ENCODE measurements around the gene HIPK2. TPM values are rescaled to one million over a fixed set of nuclear protein-coding genes. Genes with fewer than 3 reads are reported as not detected.

HIPK2 gene
- polyA plus RNA-seq, 2 of the 4 experiments (the other 2 are of a cell fraction), result 11.3 to 12.1 TPM

DNA sequence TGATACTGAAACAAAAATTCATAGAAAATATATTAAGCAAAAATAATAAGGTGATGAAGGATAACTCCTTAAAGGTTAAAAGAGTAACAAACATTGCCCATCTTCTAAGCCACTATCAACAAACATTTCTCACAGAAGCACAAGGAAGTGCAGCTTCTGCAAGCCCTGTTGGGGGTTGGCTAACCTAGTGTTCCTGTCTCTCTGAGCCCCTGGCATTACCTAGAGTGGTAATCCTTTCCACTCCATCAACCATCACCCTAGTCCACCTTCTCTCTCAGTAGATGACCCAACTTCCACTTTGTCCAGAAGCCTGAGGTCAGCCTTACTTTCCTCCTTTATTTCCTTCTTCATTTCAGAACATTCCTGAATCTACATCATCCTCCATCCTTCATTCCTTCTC lies 59.7 kb downstream of the HIPK2 start (continued):
- TF ChIP-seq, protein P1, sequence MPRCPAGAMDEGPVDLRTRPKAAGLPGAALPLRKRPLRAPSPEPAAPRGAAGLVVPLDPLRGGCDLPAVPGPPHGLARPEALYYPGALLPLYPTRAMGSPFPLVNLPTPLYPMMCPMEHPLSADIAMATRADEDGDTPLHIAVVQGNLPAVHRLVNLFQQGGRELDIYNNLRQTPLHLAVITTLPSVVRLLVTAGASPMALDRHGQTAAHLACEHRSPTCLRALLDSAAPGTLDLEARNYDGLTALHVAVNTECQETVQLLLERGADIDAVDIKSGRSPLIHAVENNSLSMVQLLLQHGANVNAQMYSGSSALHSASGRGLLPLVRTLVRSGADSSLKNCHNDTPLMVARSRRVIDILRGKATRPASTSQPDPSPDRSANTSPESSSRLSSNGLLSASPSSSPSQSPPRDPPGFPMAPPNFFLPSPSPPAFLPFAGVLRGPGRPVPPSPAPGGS (IDR thresholded peaks at IDR 0.05), result no peak
- TF ChIP-seq BHLHE40 (IDR thresholded peaks at IDR 0.05; ENCODE audit: low read depth, low read length) (no peak), SMC3 (IDR thresholded peaks at IDR 0.05) (no peak), HOXB13 (CRISPR knock-in tag; IDR thresholded peaks at IDR 0.05; ENCODE audit: low read depth) (no peak), FOXS1 (CRISPR knock-in tag; IDR thresholded peaks at IDR 0.05) (no peak), EP300 (IDR thresholded peaks at IDR 0.05) (no peak), JUNB (IDR thresholded peaks at IDR 0.05) (no peak)
- TF ChIP-seq, protein P2, sequence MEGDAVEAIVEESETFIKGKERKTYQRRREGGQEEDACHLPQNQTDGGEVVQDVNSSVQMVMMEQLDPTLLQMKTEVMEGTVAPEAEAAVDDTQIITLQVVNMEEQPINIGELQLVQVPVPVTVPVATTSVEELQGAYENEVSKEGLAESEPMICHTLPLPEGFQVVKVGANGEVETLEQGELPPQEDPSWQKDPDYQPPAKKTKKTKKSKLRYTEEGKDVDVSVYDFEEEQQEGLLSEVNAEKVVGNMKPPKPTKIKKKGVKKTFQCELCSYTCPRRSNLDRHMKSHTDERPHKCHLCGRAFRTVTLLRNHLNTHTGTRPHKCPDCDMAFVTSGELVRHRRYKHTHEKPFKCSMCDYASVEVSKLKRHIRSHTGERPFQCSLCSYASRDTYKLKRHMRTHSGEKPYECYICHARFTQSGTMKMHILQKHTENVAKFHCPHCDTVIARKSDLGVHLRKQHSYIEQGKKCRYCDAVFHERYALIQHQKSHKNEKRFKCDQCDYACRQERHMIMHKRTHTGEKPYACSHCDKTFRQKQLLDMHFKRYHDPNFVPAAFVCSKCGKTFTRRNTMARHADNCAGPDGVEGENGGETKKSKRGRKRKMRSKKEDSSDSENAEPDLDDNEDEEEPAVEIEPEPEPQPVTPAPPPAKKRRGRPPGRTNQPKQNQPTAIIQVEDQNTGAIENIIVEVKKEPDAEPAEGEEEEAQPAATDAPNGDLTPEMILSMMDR (IDR thresholded peaks at IDR 0.05), result no peak

DNA sequence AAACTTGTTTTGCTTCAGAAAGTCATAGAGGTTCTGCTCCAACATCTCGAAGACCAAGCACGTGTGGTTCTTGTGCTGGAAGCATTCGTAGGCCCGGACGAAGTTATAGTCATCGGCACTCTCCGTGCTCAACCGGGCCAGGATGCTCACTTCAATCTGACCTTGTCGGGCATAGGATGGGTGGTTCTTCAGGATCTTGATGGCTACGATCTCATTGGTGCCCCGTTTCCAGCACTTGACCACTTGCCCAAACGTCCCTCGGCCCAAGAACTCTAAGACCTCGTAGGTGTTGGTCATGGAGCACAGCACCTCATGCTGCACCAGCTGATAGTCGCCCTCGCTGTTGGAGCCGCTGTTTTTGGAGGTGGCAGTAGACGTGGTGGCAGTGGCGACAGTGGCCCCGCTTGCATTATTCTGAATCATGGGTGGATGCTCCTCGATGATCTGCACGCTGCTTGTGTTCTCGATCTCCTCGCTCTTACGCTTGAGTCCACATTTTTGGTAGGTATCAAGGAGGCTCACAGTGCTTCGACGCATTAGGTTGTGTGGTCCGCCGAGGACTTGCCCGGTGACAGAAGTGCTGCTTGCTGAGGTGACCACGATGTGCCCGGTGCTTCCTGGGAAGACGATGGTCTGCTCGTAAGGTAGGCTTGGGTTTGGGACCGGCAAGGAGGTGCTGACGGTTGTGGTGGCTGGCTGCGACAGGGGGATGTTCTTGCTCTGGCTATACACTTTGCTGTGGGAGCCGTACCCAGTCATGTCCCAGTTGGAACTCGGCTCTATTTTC lies 61.4 kb downstream of the HIPK2 start:
- peaks cover 14% of the 10 kb centered on the region for H3K4me1 ChIP-seq
- CTCF ChIA-PET, result interaction anchor here (1.0 to 1.3 kb wide), 2 partner anchors 13 to 55 kb away, joined by 3 to 4 read pairs; no protein-coding TSS in a partner anchor
- no peak overlapping the region for H3K4me3 ChIP-seq
- 95% methylated on average over 39 of the region's 39 CpGs for WGBS (ENCODE audit: missing lambda C conversion rate)
- ATAC-seq (no peak), FAIRE-seq (no peak), DNase-seq (ENCODE audit: low read depth in 1 of 2, low spot score in 1 of 2) (no peak)
- H3K27ac ChIP-seq, result no peak overlapping the region
- TF ChIP-seq TFCP2L1 (CRISPR knock-in tag; IDR thresholded peaks at IDR 0.05), result no peak
- no peaks in the 10 kb centered on the region for H3K9me3 ChIP-seq
- POLR2A ChIA-PET, result no interaction called here
- H3K4me2 ChIP-seq, result no peak overlapping the region

DNA sequence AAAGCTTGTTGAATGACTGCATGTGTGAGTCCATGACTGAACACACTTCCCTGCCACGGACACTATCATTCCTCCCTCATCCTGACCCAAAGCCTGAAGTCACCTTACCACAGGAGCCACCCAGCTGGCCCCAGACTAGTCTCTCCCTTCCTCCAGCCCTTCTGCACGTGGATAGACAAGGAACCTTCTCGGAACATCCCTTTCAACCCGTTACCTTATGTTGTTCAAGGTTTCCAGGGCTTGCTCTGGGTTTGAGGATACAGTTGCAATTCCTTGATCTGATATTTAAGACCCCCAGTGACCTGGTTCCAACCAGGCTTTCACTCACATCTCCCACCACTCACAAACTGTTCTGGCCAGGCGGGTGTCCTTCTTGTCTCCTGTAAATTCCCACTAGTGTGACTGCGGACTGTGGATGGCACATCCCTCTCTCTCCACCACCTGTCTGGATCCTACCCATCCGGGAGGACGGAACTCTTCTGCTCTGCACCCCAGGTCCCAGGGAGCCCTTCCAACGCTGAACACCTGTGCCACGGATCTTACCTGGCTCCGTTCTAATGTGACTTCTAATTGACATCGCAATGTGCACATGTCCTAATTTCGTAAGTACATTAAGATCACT lies 62.5 kb downstream of the HIPK2 start:
- ATAC-seq (no peak), FAIRE-seq (no peak)

More for the DNA sequence above, 62.5 kb downstream of the HIPK2 start:
- no peaks in the 10 kb centered on the region for H3K9me3 ChIP-seq
- 94% methylated on average over 13 of the region's 13 CpGs for WGBS (ENCODE audit: missing lambda C conversion rate)
- no peak overlapping the region for H3K4me3 ChIP-seq
- ChIA-PET POLR2A (no interaction called here), CTCF (interaction anchor here (1.0 to 1.8 kb wide), 6 partner anchors 14 to 70 kb away, joined by 3 to 5 read pairs (median 3); no protein-coding TSS in a partner anchor)
- no peak overlapping the region for H3K27ac ChIP-seq
- DNase-seq (ENCODE audit: low read depth in 1 of 2, low spot score in 1 of 2), result no peak
- H3K4me1 ChIP-seq, result peaks cover 3% of the 10 kb centered on the region; the same call in 1 of the 3 replicates
- no peak overlapping the region for H3K4me2 ChIP-seq
- no peak for TF ChIP-seq EP300 (IDR thresholded peaks at IDR 0.05)
- TF ChIP-seq GATA3 (IDR thresholded peaks at IDR 0.05; ENCODE audit: borderline replicate concordance), result no peak
- TF ChIP-seq KDM5A (IDR thresholded peaks at IDR 0.05), result no peak
- TF ChIP-seq HOXA7 (CRISPR knock-in tag; IDR thresholded peaks at IDR 0.05), result no peak
- no peak for TF ChIP-seq ZNF302 (CRISPR knock-in tag; IDR thresholded peaks at IDR 0.05)
- no peak for TF ChIP-seq RNF2 (IDR thresholded peaks at IDR 0.05; ENCODE audit: borderline replicate concordance, low read depth)
- no peak for TF ChIP-seq NR3C1 (IDR thresholded peaks at IDR 0.05)
- TF ChIP-seq ZSCAN20 (CRISPR knock-in tag; IDR thresholded peaks at IDR 0.05), result no peak
- no peak for TF ChIP-seq HEYL (CRISPR knock-in tag; IDR thresholded peaks at IDR 0.05)
- no peak for TF ChIP-seq FOSB (CRISPR knock-in tag; IDR thresholded peaks at IDR 0.05)
- TF ChIP-seq, protein P3, sequence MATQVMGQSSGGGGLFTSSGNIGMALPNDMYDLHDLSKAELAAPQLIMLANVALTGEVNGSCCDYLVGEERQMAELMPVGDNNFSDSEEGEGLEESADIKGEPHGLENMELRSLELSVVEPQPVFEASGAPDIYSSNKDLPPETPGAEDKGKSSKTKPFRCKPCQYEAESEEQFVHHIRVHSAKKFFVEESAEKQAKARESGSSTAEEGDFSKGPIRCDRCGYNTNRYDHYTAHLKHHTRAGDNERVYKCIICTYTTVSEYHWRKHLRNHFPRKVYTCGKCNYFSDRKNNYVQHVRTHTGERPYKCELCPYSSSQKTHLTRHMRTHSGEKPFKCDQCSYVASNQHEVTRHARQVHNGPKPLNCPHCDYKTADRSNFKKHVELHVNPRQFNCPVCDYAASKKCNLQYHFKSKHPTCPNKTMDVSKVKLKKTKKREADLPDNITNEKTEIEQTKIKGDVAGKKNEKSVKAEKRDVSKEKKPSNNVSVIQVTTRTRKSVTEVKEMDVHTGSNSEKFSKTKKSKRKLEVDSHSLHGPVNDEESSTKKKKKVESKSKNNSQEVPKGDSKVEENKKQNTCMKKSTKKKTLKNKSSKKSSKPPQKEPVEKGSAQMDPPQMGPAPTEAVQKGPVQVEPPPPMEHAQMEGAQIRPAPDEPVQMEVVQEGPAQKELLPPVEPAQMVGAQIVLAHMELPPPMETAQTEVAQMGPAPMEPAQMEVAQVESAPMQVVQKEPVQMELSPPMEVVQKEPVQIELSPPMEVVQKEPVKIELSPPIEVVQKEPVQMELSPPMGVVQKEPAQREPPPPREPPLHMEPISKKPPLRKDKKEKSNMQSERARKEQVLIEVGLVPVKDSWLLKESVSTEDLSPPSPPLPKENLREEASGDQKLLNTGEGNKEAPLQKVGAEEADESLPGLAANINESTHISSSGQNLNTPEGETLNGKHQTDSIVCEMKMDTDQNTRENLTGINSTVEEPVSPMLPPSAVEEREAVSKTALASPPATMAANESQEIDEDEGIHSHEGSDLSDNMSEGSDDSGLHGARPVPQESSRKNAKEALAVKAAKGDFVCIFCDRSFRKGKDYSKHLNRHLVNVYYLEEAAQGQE (IDR thresholded peaks at IDR 0.05), result no peak
- no peak for TF ChIP-seq ZFP36 (IDR thresholded peaks at IDR 0.05; ENCODE audit: borderline replicate concordance, partially characterized antibody)
- no peak for TF ChIP-seq CEBPB (IDR thresholded peaks at IDR 0.05)
- TF ChIP-seq HDAC2 (IDR thresholded peaks at IDR 0.05), result no peak
- TF ChIP-seq, protein P4, sequence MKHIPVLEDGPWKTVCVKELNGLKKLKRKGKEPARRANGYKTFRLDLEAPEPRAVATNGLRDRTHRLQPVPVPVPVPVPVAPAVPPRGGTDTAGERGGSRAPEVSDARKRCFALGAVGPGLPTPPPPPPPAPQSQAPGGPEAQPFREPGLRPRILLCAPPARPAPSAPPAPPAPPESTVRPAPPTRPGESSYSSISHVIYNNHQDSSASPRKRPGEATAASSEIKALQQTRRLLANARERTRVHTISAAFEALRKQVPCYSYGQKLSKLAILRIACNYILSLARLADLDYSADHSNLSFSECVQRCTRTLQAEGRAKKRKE (CRISPR knock-in tag; IDR thresholded peaks at IDR 0.05; ENCODE audit: low read depth), result no peak
- TF ChIP-seq CHD2 (IDR thresholded peaks at IDR 0.05; ENCODE audit: low read length, partially characterized antibody), result no peak

Measured in A549 (cell line).